NCI-H1417 (cell line): ENCODE data around the gene ZBTB25.
A peak's percentile ranks its signal among the peaks of the same experiment; 100 is the strongest.

ENCODE experiments used
- DNase-seq, 3 experiments: peaks; one replicate each; lab custom pipeline; 2025; lab: John Stamatoyannopoulos, UW

Gene ZBTB25

DNA sequence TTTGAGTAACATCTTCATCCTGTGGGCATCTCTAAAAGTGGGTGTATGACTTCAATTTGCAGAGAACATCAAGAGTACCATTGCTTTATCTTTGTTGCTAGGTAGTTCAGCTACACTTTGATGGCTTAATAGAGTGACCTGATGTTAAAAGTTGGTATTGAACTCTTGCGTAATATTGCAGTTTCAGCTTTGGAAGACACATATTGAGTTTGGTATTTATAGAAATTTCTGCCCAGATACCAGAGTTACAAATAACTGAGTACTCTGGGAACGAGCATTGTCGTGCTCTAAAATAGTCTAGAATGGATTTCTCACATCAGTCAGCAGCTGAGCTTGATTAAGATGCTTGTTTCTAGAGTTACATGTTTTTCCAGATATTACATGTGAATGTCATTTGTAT is 63.1 kb downstream of the ZBTB25 start:
- DNase-seq, result no peak

DNA sequence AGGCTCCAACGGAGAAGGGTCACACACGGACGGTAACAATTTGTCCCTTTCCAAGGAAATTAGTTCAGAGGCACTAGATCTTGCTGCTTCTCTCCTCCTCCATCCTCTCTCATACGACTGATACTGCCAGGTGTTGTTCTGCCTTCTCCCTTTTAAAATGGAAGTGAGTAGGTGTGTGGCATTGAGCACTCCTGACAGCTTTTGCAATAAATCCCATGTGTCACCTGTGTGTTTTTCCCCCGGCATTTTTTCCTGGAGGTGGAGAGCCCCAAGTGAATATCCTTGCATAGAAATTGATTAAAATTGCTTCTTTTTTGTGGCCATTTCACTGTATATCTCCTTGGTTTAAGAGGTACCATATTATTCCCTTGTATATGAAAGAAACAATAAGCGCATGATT is 64.5 kb downstream of the ZBTB25 start:
- no peak for DNase-seq

DNA sequence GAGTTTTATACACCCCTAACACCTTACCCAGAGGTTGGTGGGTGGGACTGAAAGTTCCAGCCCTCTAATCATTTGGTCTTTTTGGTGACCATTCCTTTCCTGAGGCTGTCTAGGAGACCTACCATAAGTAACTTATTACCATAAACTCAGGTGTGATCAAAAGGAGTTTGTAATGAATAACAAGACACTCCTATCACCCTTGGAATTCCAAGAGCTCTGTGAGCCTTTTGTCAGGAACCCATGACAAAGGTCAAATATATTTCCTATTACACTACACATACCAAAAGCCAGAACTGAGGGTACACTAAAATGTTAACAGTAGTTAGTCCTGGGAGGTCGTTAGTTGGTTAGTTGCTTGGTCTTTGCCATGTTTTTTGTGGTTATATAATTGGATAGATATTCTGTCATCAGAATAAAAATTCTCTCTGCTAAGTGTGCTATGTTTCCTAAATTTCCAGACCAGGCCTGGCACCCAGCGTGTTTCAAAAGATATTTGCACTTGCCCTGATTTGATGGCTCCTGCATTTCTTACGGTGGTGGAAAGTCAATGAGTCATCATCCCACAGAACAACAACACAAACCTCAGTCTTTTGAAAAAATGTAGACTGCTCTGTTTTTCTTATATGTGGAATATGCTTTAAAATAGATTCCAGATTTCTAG is 65.3 kb downstream of the ZBTB25 start:
- no peak for DNase-seq

DNA sequence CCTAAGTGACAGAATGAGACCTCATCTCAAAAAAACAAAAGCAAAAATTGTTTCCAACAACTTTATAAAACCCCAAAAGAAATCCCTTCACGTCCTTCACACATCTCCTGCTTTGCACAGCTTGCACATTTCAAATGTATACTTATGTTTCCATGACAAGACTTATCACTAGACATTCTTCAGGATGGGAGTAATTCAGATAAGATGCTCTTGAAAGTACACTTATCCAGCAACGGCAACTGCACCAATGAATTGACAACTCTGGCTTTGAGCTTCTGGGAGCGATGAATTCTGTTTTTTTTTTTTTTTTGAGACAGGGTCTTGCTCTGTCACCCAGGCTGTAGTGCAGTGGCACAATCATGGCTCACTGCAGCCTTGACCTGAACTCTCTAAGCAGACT is 69.1 kb downstream of the ZBTB25 start:
- DNase-seq, result no peak

DNA sequence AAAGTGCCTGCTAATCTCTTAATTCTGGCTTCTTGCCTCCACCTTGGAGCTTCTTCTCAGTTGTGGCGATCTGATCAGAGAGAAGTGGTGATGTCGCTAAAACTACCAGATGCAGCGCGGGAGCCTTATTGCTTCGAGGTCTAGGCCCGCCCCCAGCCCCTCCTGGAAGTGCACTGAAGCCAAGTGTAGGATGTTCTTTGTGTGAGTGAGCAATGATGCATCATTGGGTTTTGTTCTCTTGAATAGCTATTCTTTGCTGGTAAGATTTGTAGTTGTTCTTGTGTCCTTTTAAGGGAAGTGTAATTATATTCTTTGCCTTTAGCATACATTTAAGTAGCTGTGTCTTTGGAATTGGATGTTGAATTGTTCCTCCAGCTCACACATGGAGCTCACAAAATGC is 79.7 kb downstream of the ZBTB25 start:
- DNase-seq, result no peak

DNA sequence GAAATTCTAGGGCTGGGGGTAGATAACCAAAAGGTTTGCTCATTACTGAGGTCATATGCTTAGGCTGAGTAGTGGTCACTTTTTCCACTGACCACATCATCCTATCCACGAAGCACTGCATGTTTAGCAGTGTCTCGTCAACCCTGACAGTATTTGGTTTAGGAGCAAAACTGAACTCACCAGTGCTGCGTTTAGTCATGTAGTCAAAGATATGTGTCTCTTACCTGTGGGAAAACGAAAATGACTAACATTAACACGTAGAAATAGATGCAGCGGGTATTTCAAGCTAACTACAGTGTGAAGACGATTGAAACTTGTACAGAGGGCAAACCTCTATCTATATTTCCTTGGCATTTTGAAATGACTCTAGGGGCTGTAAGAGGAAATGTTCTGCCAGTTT is 80.9 kb downstream of the ZBTB25 start:
- DNase-seq, result no peak

DNA sequence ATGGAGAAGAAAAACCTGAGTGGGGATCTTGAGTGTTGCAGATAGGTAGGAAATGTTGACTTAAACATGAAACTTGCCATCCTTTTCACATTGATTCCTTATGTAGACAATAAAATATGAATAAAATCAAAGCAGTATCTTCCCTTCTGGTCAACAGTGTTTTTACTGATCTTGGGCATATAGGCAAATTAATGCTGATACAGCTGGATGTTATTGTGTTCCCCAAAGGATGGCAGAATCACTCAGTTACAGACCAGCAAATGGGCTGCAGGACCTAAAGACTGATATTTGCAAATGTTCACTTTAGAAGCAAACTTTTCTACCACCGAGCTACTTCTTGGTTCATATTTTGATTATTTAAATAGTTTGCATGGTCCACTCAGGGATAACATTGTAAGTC is 81.6 kb downstream of the ZBTB25 start:
- no peak for DNase-seq

DNA sequence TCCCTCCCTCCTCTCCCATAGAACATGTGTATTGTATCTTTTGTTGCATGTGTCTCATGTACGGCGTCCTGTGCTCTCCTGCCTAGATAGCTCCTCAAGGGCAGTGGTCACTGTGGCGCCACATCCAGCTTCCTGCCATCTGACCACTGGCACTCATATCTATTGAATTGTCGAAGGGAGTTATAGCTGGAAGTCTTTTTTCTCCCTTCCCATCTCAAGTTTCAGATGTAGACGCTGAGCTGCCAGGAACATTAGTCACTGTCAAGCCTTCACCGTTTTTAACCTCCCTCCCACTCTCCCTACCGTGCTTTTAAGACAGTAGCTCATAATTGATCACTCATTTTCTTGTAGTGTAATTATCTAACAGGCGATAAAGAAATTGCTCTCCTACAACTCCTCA is 82.5 kb downstream of the ZBTB25 start:
- no peak for DNase-seq

DNA sequence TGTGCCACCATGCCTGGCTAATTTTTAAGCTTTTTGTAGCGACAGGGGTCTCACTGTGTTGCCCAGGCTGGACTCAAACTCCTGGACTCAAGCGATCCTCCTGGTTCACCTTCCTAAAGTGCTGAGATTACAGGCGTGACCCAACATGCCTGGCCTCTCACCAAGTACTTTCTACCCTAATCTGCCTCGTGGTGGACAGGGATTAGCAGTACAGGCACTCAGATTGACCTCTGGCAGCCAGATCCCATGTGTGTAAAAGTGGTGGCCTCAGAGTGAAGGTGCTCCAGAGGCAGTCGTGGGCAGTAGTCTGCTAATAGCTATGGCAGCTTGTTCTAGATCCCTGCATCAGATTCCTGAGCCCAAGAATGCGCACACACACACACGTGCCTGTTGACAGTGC is 84.6 kb downstream of the ZBTB25 start:
- DNase-seq, result no peak

DNA sequence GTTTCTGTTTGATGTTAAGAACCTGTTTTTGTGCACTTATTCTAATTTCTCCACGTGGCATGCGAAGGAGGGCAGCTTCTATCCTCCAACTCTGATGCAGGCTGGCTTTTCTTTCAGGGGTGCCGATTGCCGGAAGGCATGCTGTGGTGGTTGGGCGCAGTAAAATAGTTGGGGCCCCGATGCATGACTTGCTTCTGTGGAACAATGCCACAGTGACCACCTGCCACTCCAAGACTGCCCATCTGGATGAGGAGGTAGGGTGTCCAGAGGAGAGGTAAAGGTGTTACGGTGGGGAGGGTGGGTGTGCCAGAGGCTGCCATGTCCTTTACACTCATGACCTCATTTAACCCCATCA is 85.9 kb downstream of the ZBTB25 start:
- DNase-seq, result no peak

DNA sequence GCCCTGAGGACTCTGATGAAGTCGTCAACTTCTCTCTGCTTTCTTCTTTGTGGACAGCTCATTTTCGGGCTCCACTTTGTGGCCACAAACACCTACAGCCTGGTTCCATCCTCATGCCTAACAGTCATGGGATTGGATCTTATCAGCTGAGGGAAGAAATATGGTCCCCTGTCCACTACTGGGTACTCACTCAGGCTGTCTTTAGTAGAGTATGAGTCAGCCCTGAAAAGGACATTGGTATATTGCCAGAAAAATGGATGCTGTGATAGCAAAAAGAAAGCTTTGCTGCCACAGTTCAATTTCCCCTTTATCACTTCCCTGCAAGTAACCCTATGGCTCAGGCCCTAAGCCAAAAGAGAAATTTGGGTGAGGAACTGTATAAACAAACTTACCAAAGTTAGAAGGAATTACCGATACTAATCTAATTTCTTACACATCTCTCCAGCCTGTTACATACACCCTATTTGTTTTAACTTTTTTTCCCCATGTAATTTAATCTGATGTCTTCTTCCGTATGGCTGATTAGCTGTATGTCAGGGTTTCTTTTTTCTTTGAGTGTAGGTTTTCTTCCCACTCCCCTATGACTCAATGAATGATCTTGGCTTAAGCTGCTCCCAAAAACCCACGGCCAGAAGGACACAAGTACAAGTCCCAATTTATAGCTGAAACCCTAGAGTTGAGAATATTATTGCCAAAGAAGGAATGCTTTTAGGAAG is 86.4 kb downstream of the ZBTB25 start:
- no peak for DNase-seq

DNA sequence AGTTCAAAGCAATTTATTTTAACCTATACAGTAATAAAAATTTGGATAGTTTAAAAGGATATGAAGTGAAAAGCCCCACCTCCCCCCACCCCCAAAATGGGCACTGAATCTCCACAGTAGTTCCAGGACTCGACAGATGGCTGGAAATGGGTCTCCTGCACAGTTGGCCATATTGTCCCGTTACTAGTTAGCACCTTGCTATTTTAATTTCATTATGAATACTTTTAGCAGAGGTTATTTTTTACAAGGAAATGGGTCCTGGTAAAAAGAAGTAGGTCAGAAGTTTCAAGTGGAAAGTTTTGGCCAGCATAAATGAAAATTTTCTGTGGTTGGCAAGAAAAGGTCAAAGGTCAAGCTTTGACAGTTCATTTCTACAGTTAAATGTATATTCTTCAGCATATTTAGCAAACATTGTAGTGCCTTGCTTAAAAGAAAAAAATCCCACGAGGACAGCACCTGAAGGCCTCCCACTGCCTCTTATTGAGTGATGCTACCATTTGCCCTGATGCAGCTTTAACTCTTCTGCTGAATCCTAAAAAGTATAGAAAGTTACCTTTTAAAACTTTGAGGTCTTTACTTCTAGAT is 87.2 kb downstream of the ZBTB25 start:
- DNase-seq, result no peak

DNA sequence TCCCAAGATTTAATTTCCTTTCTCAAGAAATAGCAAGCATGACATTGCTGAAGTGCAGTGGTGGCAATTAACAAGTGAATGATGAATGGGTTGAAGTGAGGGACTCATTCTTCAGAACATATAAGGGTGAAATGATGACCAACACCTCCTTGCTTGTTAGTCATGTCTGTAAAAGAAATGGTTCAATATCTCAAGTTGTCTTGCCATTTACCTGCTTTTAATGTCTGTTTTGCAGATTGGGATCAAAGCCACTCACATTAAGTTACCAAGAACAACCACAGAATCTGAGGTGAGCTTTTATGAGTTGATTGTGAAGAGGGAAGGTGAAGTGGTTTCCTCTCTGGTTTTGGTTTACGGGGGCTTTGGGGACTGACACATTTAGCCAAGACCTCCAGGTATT is 91.4 kb downstream of the ZBTB25 start:
- DNase-seq, result no peak

DNA sequence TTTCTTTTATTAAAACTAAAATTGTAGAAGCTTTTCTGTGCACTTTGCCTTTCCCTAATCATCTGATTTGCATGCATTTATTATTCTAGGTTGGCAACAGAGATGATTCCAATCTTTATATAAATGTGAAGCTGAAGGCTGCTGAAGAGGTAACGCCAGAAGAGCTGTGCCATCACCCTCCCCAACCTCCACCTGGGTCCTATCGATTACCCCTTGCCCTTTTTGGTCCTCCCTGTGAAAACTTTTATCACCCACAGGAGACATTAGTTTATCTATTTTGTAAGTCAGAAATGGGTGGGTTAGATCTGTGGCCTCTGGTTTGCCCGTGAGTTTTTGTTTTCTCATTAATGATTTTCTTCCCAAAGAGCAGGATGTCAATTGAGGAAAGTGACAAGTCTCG is 92.6 kb downstream of the ZBTB25 start:
- no peak for DNase-seq

DNA sequence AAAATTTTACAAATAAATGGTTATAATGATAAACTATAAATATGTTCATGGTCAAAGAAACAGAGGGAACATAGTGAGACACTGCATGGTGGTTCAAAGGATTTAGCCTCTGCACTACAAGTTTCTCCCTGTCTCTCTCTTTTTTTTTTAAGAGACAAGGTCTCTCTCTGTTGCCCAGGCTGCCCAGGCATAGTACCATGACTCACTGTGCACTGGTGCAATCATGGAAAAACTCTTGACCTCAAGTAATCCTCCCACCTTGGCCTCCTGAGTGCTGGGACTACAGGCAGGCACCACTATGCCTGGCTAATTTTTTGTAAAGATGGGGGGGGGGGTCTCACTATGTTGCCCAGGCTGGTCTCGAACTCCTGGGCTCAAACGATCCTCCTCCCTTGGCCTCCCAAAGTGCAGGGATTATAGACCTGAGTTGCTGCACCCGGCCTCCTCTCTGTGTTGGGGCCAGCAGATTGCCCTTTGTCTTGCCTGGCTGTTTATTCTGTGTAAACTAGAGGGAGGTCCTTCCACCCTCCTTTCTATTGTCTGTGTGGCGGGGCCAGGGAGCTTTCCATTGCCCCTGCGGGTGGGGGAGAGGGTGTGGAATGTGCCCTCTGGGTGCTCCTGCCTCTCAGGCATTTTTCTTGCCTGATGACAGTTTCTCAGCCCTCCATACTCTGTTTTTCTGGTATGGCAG is 93.4 kb downstream of the ZBTB25 start:
- peak in 2 of 3 experiments; percentile 4 to 10 for DNase-seq

DNA sequence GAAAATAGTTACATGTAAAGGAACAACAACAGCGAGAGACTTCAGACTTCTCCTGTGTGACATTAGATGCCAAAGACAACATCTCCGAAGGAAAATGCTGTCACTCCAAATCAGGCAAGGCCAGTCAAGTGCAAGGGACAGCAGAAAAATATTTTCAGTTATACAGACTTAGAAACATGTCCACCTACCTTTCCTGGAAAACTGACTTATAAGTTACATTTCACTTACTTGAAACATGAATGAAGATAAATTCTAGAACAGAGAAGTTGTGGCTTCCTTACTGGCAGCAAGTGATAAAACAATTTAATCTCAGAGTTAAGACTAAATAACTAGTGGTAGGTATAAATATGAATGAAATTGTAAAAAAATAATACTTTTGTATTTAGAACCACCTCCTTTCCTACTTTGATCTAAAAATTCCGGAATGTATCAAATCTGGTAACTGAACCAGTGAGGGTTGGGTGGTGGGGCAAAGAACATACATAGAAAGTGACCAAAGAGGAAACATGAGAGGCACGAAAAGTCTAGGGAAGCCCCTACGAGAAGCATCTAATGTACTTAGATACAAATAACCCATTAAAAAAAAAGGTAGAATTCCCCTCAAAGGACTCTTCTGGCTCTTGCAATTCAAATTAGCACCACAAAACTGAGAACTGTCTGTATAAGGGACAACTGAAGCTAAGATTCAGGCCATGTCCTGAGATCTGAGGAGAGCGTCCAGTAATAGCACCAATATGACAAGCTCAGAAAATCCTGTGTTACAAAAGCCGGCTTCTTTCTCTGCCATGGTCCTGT is 94.3 kb downstream of the ZBTB25 start:
- no peak for DNase-seq

DNA sequence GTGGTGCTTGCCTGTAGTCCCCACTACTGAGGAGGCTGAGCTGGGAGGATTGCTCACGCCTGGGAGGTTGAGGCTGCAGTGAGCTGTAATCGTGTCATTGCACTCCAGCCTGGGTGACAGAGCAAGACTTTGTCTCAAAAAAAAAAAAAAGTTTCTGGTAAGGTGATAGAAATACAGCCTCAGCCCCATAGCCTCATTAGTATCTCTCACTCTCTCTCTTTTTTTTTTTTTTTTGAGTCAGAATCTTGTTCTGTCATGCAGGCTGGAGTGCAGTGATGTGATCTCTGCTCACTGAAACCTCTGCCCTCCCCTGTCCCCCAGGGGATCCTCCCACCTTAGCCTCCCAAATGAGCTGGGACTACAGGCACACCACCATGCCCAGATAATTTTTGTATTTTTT is 96.3 kb downstream of the ZBTB25 start:
- DNase-seq, result no peak

DNA sequence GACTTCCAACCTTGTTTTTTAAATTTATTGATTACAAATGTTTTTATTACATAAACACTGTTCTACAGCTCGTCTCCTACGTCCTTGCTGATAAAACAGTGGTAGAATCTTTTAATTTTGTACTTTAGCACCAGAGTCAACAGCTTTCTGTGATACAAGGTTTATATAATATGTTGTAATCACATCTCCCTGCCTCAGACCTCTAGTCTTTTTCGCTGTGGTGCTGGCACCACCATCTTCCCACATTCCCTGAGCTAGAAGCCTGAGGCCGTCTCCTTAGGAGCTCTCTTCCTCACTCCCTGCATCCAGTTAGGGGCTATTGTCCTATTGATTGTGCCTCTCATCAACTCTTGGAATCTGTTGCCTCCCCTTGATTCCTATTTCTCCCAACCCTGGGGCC is 98.3 kb downstream of the ZBTB25 start:
- DNase-seq, result no peak

DNA sequence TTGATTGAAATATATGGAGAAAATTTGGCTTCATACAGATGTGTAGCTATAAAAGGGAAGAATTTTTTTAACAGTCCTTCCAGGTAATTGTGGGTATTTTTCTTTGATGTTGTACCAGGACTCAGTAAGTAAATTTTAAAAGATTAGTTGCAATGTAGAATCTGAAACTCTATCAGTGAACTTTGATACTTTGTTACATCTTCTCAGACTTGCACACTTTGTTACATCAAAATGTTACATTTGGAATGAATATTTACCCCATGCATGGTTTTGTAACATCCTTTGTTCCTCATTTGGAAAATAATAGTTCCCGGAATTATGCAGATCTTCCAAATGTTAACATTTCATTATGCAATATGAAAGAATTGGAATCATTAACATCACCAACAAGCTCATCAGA is 101.7 kb downstream of the ZBTB25 start:
- DNase-seq, result no peak

DNA sequence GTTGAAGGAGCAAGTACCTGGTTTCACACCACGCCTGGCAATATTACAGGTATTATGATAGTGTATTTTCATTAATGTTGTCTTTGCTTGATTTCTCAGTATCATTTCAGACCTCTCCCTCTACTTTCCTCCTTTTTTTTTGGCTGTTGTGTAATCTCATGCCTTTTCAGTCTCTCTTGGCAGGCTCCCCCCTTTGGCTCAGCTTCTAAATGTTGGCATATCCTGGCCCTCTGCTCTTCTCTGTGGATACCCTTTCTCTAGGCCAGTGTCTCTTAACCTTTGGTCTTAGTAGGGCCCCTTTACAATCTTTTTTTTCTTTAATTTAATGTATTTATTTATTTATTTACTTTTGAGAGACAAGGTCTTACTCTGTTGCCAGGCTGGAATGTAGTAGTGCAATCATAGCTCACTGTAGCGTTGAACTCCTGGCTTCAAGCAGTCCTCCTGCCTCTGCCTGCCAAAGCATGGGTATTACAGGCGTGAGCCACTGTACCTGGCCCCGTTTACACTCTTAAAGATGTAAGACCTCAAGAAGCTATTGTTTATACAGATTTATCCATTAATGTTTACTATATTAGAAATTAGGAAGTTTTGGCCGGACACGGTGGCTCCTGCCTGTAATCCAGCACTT is 102.7 kb downstream of the ZBTB25 start:
- DNase-seq, result no peak
